ENCODE data around the gene UBIAD1.

GRCh38 chr1:11227106-11228077 lies 45.6 kb upstream of the UBIAD1 start:
- TF ChIP-seq CTCF (IDR thresholded peaks at IDR 0.05; ENCODE audit: low read depth, low read length): no peak
- no peak for TF ChIP-seq EZH2phosphoT487 (IDR thresholded peaks at IDR 0.05; ENCODE audit: low read depth)

Data from OCI-LY3 (cell line).